Measurements from ENCODE around the gene SLC22A12. TPM values are rescaled to one million over a fixed set of nuclear protein-coding genes. Genes with fewer than 3 reads are reported as not detected.

The SLC22A12 gene
- total RNA-seq, 1 donor from 2014 or later, result not detected

GRCh38 chr11:64613648-64614047 lies 22.6 kb downstream of the SLC22A12 start:
- H3K4me3 Mint-ChIP-seq (ENCODE audit: unreplicated experiment), result no peak overlapping the region
- H3K27ac Mint-ChIP-seq (ENCODE audit: unreplicated experiment), result no peak overlapping the region
- no peaks in the 10 kb centered on the region for H3K36me3 Mint-ChIP-seq (ENCODE audit: unreplicated experiment)
- no peak for DNase-seq (ENCODE audit: extremely low spot score, unreplicated experiment)
- TF ChIP-seq CTCF (IDR thresholded peaks at IDR 0.05), result no peak
- H3K4me1 Mint-ChIP-seq (ENCODE audit: unreplicated experiment), result no peaks in the 10 kb centered on the region
- peaks cover 9% of the 10 kb centered on the region for H3K27me3 Mint-ChIP-seq (ENCODE audit: unreplicated experiment)
- H3K9me3 Mint-ChIP-seq (ENCODE audit: unreplicated experiment), result no peaks in the 10 kb centered on the region

DNA sequence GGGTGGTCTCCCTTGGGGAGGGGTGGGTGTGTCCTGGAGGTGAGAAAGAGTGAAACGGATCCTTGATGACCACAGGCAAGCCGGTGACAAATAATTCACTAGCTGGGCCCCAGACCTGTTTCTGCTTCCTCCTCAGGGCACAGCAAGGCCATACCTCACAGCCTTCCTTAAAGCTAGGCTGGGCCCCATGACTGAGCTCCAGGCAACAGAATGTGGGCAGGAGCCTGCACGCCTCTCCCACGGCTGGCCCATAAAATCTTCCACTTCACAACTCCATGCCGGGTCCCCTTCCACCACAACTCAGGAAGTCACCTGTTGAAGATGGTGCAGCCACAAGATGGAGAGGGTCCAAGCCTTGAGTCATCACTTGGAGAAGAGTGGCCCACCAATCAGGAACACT lies 23.9 kb downstream of the SLC22A12 start:
- H3K36me3 Mint-ChIP-seq (ENCODE audit: unreplicated experiment), result no peaks in the 10 kb centered on the region
- DNase-seq (ENCODE audit: extremely low spot score, unreplicated experiment), result no peak
- no peak for TF ChIP-seq CTCF (IDR thresholded peaks at IDR 0.05)
- no peaks in the 10 kb centered on the region for H3K4me1 Mint-ChIP-seq (ENCODE audit: unreplicated experiment)
- peaks cover 7% of the 10 kb centered on the region for H3K27me3 Mint-ChIP-seq (ENCODE audit: unreplicated experiment)
- no peaks in the 10 kb centered on the region for H3K9me3 Mint-ChIP-seq (ENCODE audit: unreplicated experiment)
- H3K27ac Mint-ChIP-seq (ENCODE audit: unreplicated experiment), result no peak overlapping the region
- no peak overlapping the region for H3K4me3 Mint-ChIP-seq (ENCODE audit: unreplicated experiment)

DNA sequence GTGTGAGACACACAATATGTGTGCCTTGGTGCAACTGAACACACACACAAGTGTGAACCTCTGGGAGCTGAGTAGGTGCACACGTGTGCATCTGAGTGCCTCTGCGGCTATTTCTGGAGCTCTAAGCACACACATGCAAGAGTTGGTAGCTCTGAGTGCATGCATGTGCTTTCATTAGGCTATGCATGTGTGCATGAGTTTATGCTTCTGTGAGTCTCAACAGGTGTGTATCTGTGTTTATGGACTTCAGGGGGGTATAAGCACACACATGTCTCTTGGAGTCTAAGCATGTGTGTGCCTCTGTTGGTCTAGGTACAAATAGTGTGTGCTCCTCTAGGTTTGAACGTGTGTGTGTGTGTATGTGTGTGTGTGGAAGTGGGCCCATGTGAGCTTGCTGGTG lies 25.8 kb downstream of the SLC22A12 start:
- TF ChIP-seq CTCF (IDR thresholded peaks at IDR 0.05), result no peak
- Mint-ChIP-seq H3K27ac (ENCODE audit: unreplicated experiment) (no peak overlapping the region), H3K4me3 (ENCODE audit: unreplicated experiment) (no peak overlapping the region), H3K27me3 (ENCODE audit: unreplicated experiment) (peaks cover 7% of the 10 kb centered on the region), H3K9me3 (ENCODE audit: unreplicated experiment) (no peaks in the 10 kb centered on the region), H3K36me3 (ENCODE audit: unreplicated experiment) (no peaks in the 10 kb centered on the region), H3K4me1 (ENCODE audit: unreplicated experiment) (peaks cover 7% of the 10 kb centered on the region)
- no peak for DNase-seq (ENCODE audit: extremely low spot score, unreplicated experiment)

DNA sequence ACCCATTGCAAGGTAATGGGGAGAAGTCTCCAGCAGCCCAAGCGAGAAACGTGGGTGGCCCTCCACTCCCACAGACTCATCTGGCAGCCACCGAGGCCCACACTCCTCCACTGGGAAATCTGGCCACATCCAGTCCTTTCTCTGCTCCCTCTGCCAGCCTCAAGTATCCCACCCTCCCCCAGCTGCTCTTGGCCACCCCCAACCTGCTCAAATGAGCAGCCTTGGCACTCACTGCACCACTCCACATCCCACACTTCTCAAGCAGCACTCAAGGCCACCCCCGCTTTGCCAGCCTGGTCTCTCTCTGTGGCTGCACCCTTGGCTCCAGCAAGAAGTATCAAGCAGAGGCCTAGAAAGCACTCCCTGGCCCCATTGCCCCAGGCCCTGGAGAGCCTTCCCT lies 28.2 kb downstream of the SLC22A12 start:
- Mint-ChIP-seq H3K36me3 (ENCODE audit: unreplicated experiment) (no peaks in the 10 kb centered on the region), H3K4me1 (ENCODE audit: unreplicated experiment) (peaks cover 7% of the 10 kb centered on the region), H3K4me3 (ENCODE audit: unreplicated experiment) (no peak overlapping the region), H3K27ac (ENCODE audit: unreplicated experiment) (no peak overlapping the region), H3K27me3 (ENCODE audit: unreplicated experiment) (peaks cover under 1% of the 10 kb centered on the region), H3K9me3 (ENCODE audit: unreplicated experiment) (no peaks in the 10 kb centered on the region)
- no peak for DNase-seq (ENCODE audit: extremely low spot score, unreplicated experiment)
- TF ChIP-seq CTCF (IDR thresholded peaks at IDR 0.05), result no peak

DNA sequence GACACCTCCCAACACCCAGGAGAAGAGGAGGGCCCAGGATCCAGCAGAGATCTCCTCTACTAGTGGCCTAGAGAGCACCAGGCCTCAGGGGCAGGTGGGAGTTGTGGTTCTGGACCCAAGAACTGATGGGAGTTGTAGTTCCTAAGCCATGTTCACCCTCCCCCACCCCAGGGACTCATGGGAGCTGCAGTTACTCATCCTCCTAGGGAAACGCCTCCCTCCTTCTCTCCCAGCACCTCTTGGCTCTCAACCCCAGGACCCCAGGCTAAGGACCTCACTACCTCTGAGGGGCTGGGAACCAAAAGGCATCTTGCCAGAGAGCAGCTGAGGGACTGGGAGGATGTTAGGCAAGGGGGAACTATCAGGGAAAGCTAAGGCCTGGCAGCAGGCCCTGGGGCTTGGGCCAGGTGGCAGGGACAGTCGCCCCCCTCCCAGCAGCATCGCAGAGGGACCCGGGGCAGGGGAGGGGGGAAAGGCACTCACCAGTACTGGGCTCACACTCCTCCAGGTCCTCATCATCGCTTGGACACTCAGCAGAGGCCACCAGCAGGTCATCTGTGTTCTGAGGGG lies 28.9 kb downstream of the SLC22A12 start:
- Mint-ChIP-seq H3K36me3 (ENCODE audit: unreplicated experiment) (no peaks in the 10 kb centered on the region), H3K9me3 (ENCODE audit: unreplicated experiment) (no peaks in the 10 kb centered on the region), H3K27ac (ENCODE audit: unreplicated experiment) (no peak overlapping the region), H3K4me3 (ENCODE audit: unreplicated experiment) (no peak overlapping the region), H3K27me3 (ENCODE audit: unreplicated experiment) (no peaks in the 10 kb centered on the region), H3K4me1 (ENCODE audit: unreplicated experiment) (peaks cover 7% of the 10 kb centered on the region)
- no peak for DNase-seq (ENCODE audit: extremely low spot score, unreplicated experiment)
- TF ChIP-seq CTCF (IDR thresholded peaks at IDR 0.05), result no peak
